HFFc6 (cell line): Measurements from ENCODE around the gene STMP1. TPM values are rescaled to one million over a fixed set of nuclear protein-coding genes. Genes with fewer than 3 reads are reported as not detected.
A peak's percentile ranks its signal among the peaks of the same experiment; 100 is the strongest.

ENCODE experiments used
- DNase-seq: peaks from one replicate; pipeline ENCODE4 v3.0.0-alpha.2; 2018
- H3K27ac Mint-ChIP-seq: 2 replicates; pipeline ENCODE4 v1.8.0; 2020; ENCODE audit warnings: mild to moderate bottlenecking, mixed read lengths
- H3K27me3 Mint-ChIP-seq: 2 replicates; pipeline ENCODE4 v1.8.0; 2021; ENCODE audit warnings: mild to moderate bottlenecking, moderate library complexity, mixed read lengths; ENCODE audit not compliant: insufficient read depth
- H3K36me3 Mint-ChIP-seq: 2 replicates; pipeline ENCODE4 v1.8.0; 2021; ENCODE audit warnings: low read depth, mixed read lengths
- H3K4me1 Mint-ChIP-seq: 2 replicates; pipeline ENCODE4 v1.8.0; 2020; ENCODE audit warnings: low read depth, mixed read lengths
- H3K4me3 Mint-ChIP-seq: 2 replicates; pipeline ENCODE4 v1.8.0; 2020; ENCODE audit warnings: mild to moderate bottlenecking, moderate library complexity, mixed read lengths
- H3K9me3 Mint-ChIP-seq: 2 replicates; pipeline ENCODE4 v1.8.0; 2020; ENCODE audit warnings: mild to moderate bottlenecking, mixed read lengths
- long read RNA-seq: library from polyadenylated mRNA; unstranded; transcript quantifications from one replicate; pipeline ENCODE4 v2.0.0, GENCODE V29; 2019
- total RNA-seq, 6 experiments: library from RNA; stranded (reverse); fragmentation: NEBNext Ultra II Directional; extraction: Animal tissue kit (Norgen Biotek cat#: 25700); gene quantifications; 2 replicates in 1 of 6; 3 replicates in 5 of 6; pipeline ENCODE4 v1.2.3, GENCODE V29; 2021
- TF ChIP-seq, protein P1 (sequence below): fragments of 200-600 bp; sonication (generic); IDR thresholded peaks from 2 replicates; pipeline ENCODE4 v1.5.0; 2021; ENCODE audit warnings: antibody characterized with exemption, mild to moderate bottlenecking

The STMP1 gene
- 10 to 100 TPM; 40.0 to 58.1 (median 51.7) TPM for total RNA-seq
- long read RNA-seq, transcript STMP1-202 (3 exons, 2,450 nt), result major isoform, 111 of 120 reads
- long read RNA-seq, partial matches to known transcripts, result 1 of 120 reads
- long read RNA-seq, other reads (novel, unspliced or antisense), result 8 of 120 reads

DNA sequence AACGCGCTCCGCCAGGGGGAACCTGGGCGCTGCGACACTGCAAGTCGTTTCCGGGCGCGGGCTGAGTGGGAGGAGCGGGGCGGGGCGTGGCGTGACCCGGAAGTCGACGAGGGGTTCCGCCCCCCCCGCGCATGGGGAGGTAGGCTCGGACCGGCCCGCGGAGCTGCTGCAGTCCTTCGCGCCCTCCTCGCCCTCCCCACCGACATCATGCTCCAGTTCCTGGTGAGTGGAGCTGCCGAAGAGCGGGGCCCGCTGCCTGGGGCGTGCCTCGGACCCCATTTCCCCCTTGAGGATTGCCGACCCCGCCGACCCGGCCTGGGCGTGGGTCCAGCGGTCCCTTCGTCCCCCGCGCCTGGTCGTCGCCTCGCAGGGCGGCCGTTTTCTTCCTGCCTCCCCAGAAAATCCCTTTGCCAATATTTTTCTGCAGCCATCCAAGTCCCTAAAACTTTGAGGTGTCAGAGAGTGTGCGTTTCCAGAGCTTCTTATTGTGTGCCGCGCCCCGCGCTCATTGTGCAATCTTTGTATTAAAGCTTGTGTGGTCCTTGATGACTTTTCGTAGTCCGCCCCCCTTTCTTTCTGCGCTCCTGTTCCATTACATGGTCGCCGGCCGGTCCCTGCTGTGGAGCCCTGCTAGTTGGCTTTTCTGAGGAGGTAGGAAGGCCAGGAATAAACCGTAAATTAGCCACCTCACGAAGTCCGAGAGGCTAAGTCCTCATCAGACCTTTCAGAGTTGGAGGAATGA, at the start of gene STMP1:
Gene STMP1 (plus strand): TSS at position 142 of the 742 bp plus-strand sequence.
- peak; percentile 91 for DNase-seq
- H3K27ac Mint-ChIP-seq, result peak within 1 kb of the TSS; percentile 99
- peak within 1 kb of the TSS; percentile 98 for H3K4me3 Mint-ChIP-seq
- TF ChIP-seq, protein P1, sequence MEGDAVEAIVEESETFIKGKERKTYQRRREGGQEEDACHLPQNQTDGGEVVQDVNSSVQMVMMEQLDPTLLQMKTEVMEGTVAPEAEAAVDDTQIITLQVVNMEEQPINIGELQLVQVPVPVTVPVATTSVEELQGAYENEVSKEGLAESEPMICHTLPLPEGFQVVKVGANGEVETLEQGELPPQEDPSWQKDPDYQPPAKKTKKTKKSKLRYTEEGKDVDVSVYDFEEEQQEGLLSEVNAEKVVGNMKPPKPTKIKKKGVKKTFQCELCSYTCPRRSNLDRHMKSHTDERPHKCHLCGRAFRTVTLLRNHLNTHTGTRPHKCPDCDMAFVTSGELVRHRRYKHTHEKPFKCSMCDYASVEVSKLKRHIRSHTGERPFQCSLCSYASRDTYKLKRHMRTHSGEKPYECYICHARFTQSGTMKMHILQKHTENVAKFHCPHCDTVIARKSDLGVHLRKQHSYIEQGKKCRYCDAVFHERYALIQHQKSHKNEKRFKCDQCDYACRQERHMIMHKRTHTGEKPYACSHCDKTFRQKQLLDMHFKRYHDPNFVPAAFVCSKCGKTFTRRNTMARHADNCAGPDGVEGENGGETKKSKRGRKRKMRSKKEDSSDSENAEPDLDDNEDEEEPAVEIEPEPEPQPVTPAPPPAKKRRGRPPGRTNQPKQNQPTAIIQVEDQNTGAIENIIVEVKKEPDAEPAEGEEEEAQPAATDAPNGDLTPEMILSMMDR, result peak; percentile 86
- H3K36me3 Mint-ChIP-seq, result peaks cover 30% of the 10 kb centered on the region
- H3K27me3 Mint-ChIP-seq, result peaks cover 3% of the 10 kb centered on the region
- peaks cover 4% of the 10 kb centered on the region; the same call in 1 of the 2 replicates for H3K9me3 Mint-ChIP-seq
- H3K4me1 Mint-ChIP-seq, result peaks cover 38% of the 10 kb centered on the region

DNA sequence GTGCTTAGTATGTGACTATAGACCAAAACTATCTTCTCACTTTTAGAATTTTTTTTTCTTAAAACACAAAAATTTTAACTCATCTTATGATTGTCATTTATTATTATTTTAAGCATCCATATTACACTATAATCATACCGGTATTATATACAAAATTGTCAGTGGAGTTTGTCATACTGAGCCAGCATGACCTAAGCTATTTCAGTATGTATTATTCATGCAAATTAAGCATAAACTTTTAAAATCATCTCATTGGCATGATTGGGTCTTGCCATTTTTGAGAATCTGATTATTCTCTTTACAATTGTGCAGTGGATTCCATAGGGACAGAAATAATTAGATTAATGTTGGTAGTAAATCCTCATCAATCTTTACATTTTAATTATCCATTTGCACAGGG, 46.2 kb upstream of the STMP1 start:
- DNase-seq, result no peak
- H3K4me1 Mint-ChIP-seq, result peaks cover 14% of the 10 kb centered on the region
- H3K4me3 Mint-ChIP-seq, result no peak overlapping the region
- no peaks in the 10 kb centered on the region for H3K9me3 Mint-ChIP-seq
- H3K27ac Mint-ChIP-seq, result no peak overlapping the region
- no peaks in the 10 kb centered on the region for H3K27me3 Mint-ChIP-seq
- TF ChIP-seq, protein P1, result no peak
- H3K36me3 Mint-ChIP-seq, result peaks cover 5% of the 10 kb centered on the region; the same call in 1 of the 2 replicates

DNA sequence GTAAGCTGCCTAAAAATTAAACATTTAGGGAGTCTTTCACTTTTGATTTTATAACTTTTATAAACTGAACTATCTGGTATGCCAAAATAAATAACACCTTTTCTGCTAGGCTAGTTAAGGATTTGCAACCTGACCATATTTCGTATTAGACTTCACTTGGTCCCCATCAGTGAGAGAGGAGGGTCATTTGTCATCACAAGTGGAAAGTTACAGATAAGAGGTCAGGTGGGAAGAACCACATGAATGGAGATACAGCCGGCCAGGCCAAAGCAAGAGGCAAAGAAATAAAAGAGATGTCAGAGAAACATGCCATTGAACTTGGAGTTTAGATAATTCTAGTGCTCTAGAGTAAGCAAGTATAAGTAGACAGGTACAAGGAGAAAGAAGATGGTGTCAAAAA, 44.5 kb upstream of the STMP1 start:
- H3K4me1 Mint-ChIP-seq, result peaks cover 16% of the 10 kb centered on the region
- H3K9me3 Mint-ChIP-seq, result no peaks in the 10 kb centered on the region
- no peak overlapping the region for H3K4me3 Mint-ChIP-seq
- H3K36me3 Mint-ChIP-seq, result peaks cover 5% of the 10 kb centered on the region; the same call in 1 of the 2 replicates
- no peak overlapping the region for H3K27ac Mint-ChIP-seq
- no peak for DNase-seq
- H3K27me3 Mint-ChIP-seq, result no peaks in the 10 kb centered on the region
- TF ChIP-seq, protein P1, result no peak

DNA sequence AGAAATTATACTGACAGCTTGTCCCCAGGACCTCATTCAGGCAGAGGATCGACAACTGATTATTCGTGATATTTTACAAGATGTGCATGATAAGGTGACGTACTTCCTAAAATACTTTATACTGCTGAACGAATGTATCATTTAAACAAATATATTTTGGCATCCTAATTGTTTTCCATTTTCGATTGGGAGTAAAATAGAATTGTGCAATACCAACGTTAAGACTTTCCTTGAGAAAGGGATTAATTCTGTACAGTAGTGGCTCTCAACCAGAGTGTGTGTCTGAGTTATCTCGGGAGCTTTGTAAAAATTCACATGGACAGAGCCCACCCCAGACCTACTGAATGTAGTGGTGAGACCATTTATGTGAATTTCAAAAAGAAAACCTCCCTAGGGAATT, 43.8 kb upstream of the STMP1 start:
- no peak for DNase-seq
- TF ChIP-seq, protein P1, result no peak
- no peaks in the 10 kb centered on the region for H3K9me3 Mint-ChIP-seq
- no peaks in the 10 kb centered on the region for H3K27me3 Mint-ChIP-seq
- H3K27ac Mint-ChIP-seq, result no peak overlapping the region
- peaks cover 5% of the 10 kb centered on the region; the same call in 1 of the 2 replicates for H3K36me3 Mint-ChIP-seq
- H3K4me1 Mint-ChIP-seq, result peaks cover 16% of the 10 kb centered on the region
- no peak overlapping the region for H3K4me3 Mint-ChIP-seq

DNA sequence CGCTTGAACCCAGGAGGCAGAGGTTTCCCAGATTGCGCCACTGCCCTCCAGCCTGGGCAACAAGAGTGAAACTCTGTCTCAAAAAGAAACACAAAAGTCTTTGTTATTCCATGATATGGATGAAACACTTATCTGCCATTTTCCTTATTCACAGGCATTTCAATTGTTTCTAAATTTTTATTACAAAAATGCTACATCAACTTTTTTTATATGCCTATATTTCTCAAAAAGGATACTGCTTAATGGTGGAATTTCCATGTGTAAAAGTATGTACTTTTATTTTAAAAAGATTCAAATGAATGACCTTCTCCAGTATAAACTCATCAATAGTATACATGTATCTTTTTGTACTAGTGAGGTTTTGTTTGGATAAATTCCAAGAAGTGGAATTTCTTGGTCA, 41.9 kb upstream of the STMP1 start:
- Mint-ChIP-seq H3K27ac (no peak overlapping the region), H3K4me1 (peaks cover 16% of the 10 kb centered on the region), H3K4me3 (no peak overlapping the region), H3K9me3 (no peaks in the 10 kb centered on the region), H3K27me3 (no peaks in the 10 kb centered on the region), H3K36me3 (peaks cover 5% of the 10 kb centered on the region; the same call in 1 of the 2 replicates)
- TF ChIP-seq, protein P1, result no peak
- DNase-seq, result no peak
